Colon (tissue), 2 donors: Measurements from ENCODE around the gene ZNF397.

Experiments used
- FAIRE-seq: peaks from 2 replicates; lab custom pipeline; 2012; peaks lifted over from hg19 to GRCh38; lab: Jason Lieb, UNC
- donor health status: control.
- donor health status: control.

ZNF397 gene

DNA sequence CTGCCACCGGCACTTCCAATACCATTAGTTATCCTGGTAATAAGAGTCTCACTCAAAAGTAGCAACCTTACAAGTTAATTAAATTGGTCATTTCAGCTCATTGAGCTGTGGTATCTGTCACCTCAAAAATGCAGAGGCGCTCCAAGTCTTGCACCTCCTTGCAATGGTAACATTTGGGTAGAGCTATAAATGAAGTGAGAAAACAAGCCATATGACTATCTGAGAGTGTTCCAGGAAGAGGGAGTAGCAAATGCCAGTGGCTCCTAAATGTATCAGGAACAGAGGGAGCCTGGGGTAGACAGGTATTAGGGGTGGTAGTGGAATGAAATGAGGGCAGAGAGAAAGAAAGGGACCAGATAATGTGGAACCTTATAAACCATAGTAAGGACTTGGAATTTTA lies 55.2 kb downstream of the ZNF397 start:
- FAIRE-seq: no peak

DNA sequence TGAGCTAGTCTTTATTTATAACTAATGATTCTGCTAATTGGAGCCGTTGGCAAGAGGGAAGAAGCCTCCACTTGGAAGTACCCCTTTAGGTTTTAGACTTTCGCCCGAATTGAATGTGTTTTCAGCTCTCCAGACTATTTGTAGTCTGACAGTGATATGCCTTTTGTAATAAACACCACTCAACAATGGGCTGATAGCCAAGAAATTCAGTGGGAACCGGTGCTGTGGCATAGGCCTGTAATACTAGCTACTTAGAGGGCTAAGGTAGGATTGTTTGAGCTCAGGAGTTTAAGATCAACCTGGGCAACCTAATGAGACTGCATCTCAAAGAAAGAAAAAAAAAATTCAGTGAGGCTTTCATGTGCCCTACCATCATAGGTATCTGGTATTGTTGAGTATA lies 62.8 kb downstream of the ZNF397 start:
- no peak for FAIRE-seq

DNA sequence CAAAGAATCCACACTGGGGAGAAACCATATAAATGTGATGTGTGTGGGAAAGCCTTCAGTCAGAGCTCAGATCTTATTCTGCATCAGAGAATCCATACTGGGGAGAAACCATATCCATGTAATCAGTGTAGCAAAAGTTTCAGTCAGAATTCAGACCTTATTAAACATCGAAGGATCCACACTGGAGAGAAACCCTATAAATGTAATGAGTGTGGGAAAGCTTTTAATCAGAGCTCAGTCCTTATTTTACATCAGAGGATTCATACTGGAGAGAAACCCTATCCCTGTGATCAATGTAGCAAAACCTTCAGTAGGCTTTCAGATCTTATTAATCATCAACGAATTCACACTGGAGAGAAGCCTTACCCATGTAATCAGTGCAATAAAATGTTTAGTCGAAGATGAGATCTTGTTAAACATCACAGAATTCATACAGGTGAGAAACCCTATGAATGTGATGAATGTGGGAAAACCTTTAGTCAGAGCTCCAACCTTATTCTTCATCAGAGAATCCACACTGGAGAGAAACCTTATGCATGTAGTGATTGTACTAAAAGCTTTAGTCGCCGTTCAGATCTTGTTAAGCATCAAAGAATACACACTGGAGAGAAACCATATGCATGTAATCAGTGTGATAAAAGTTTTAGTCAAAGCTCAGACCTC lies 65.9 kb downstream of the ZNF397 start:
- FAIRE-seq: no peak
